HG03565 (cell line): Measurements from ENCODE around the gene TCTN1.
A peak's percentile ranks its signal among the peaks of the same experiment; 100 is the strongest.
"Not testable (repeated sequence)": the region's sequence is repeated elsewhere in the genome, so short reads cannot be mapped to it uniquely, and the experiment has no call there.

Experiments used
- ATAC-seq: cut with Tn5 transposase; IDR thresholded peaks from one replicate; pipeline ENCODE4 v1.9.1; 2021; ENCODE audit warnings: mild to moderate bottlenecking, moderate library complexity; ENCODE audit not compliant: unreplicated experiment

TCTN1 gene

GRCh38 chr12:110585231-110585799 is 28.6 kb upstream of the TCTN1 start:
- no peak for ATAC-seq

- ATAC-seq: not testable (repeated sequence)
These were observed 26.8 kb upstream of the TCTN1 start for GRCh38 chr12:110587102-110587501.

GRCh38 chr12:110590059-110590458 is 23.9 kb upstream of the TCTN1 start:
- no peak for ATAC-seq

- ATAC-seq: peak; percentile 84
These were observed 23.1 kb upstream of the TCTN1 start for GRCh38 chr12:110590806-110591326.

- no peak for ATAC-seq
These were observed 22.4 kb upstream of the TCTN1 start for GRCh38 chr12:110591451-110592051.

GRCh38 chr12:110592078-110592477 is 21.9 kb upstream of the TCTN1 start:
- no peak for ATAC-seq

GRCh38 chr12:110592919-110593318 is 21.0 kb upstream of the TCTN1 start:
- ATAC-seq: not testable (repeated sequence)

- no peak for ATAC-seq
These were observed 16.0 kb upstream of the TCTN1 start for GRCh38 chr12:110597885-110598284.

- no peak for ATAC-seq
These were observed 14.6 kb upstream of the TCTN1 start for GRCh38 chr12:110599334-110599733.

GRCh38 chr12:110600254-110600653 is 13.7 kb upstream of the TCTN1 start:
- ATAC-seq: no peak

- not testable (repeated sequence) for ATAC-seq
These were observed 11.7 kb upstream of the TCTN1 start for GRCh38 chr12:110602085-110602814.

- no peak for ATAC-seq
These were observed 7.7 kb upstream of the TCTN1 start for GRCh38 chr12:110606253-110606611.

- ATAC-seq: no peak
These were observed 708 bp upstream of the TCTN1 start for GRCh38 chr12:110613071-110613770.

- ATAC-seq: no peak
These were observed 1.2 kb downstream of the TCTN1 start for GRCh38 chr12:110615171-110615570.

GRCh38 chr12:110616471-110617115 is 2.7 kb downstream of the TCTN1 start:
- no peak for ATAC-seq

GRCh38 chr12:110619534-110619953 is 5.6 kb downstream of the TCTN1 start:
- no peak for ATAC-seq

- no peak for ATAC-seq
These were observed 8.7 kb downstream of the TCTN1 start for GRCh38 chr12:110622582-110622981.

- ATAC-seq: no peak
These were observed 13.7 kb downstream of the TCTN1 start for GRCh38 chr12:110627500-110628195.

- no peak for ATAC-seq
These were observed 21.1 kb downstream of the TCTN1 start for GRCh38 chr12:110635055-110635454.

- ATAC-seq: no peak
These were observed 22.6 kb downstream of the TCTN1 start for GRCh38 chr12:110636516-110636915.
